Measurements from ENCODE around the gene CUX1. TPM values are rescaled to one million over a fixed set of nuclear protein-coding genes. Genes with fewer than 3 reads are reported as not detected.
A peak's percentile ranks its signal among the peaks of the same experiment; 100 is the strongest.

CUX1 gene
- total RNA-seq, 1 experiment from 2014 or later = 53.5 TPM

- Histone ChIP-seq H4K8ac (replicated peaks; ENCODE audit: insufficient read length, low read depth, low read length) (no peak overlapping the region), H3K9me3 (ENCODE audit: control insufficient read depth, low read depth, low read length) (no peaks in the 10 kb centered on the region), H2BK20ac (ENCODE audit: low read depth, low read length, poor library complexity, severe bottlenecking) (no peak overlapping the region), H3K27me3 (ENCODE audit: insufficient read depth, low read length) (no peaks in the 10 kb centered on the region), H3K4ac (ENCODE audit: low read depth, low read length) (no peak overlapping the region), H3T11ph (ENCODE audit: low read length) (no peak overlapping the region), H3K18ac (ENCODE audit: insufficient read length, low read depth, low read length) (no peak overlapping the region), H3K56ac (ENCODE audit: insufficient read length, low read depth, low read length) (no peak overlapping the region), H2BK15ac (ENCODE audit: low read depth, low read length) (no peak overlapping the region), H3K79me2 (ENCODE audit: insufficient read depth, low read length) (no peaks in the 10 kb centered on the region; the same call in 1 of the 2 replicates), H2AFZ (ENCODE audit: low read length) (no peak overlapping the region), H3K79me1 (ENCODE audit: insufficient read depth, low read depth, low read length, poor library complexity, severe bottlenecking) (peaks cover 2% of the 10 kb centered on the region), H3K9ac (ENCODE audit: extremely low read depth, insufficient read length, low read length) (no peak overlapping the region), H4K5ac (ENCODE audit: insufficient read length, low read depth, low read length) (no peak overlapping the region), H2BK5ac (ENCODE audit: insufficient read length, low read length) (no peak overlapping the region), H3K23ac (ENCODE audit: insufficient read length, low read depth, low read length) (no peak overlapping the region), H3K14ac (ENCODE audit: insufficient read depth, low read length) (no peak overlapping the region), H2BK12ac (ENCODE audit: insufficient read length, low read depth, low read length) (no peak overlapping the region), H3K27ac (ENCODE audit: insufficient read length, low read depth, low read length) (no peak overlapping the region), H2BK120ac (ENCODE audit: low read depth, low read length, poor library complexity, severe bottlenecking) (no peak overlapping the region), H3K4me2 (ENCODE audit: insufficient read depth, insufficient read length, low read length) (no peak overlapping the region), H3K4me1 (ENCODE audit: insufficient read depth, low read length) (no peaks in the 10 kb centered on the region), H3K23me2 (ENCODE audit: insufficient read length, low read depth, low read length, poor library complexity, severe bottlenecking) (no peaks in the 10 kb centered on the region), H2AK5ac (ENCODE audit: insufficient read length, low read length) (no peak overlapping the region), H4K91ac (ENCODE audit: insufficient read length, low read depth, low read length) (no peak overlapping the region), H4K20me1 (ENCODE audit: control insufficient read depth, insufficient read depth, insufficient read length) (no peaks in the 10 kb centered on the region)
- no peak for TF ChIP-seq CTCF (conservative IDR thresholded peaks at IDR 0.05)
- Mint-ChIP-seq H3K27me3 (ENCODE audit: low read depth) (no peaks in the 10 kb centered on the region; the same call in 1 of the 2 replicates), H3K36me3 (ENCODE audit: insufficient read depth in 1 of 3, low read depth in 3 of 3) (peaks cover 0 to 5% (median 5%) of the 10 kb centered on the region in 3 experiments; a peak in 5 of 7 replicates), H3K4me1 (no peaks in the 10 kb centered on the region), H3K9me3 (no peaks in the 10 kb centered on the region), H3K27ac (peak overlapping the region in 2 of 3 experiments; percentile 14 to 39; a peak in 2 of 7 replicates), H3K4me3 (no peak overlapping the region)
- DNase-seq = no peak
- WGBS (ENCODE audit: extremely low coverage, insufficient read length, low lambda C conversion rate) = no CpG with 5 or more reads among the region's 29 CpGs
Measured at GRCh38 chr7:102044984-102045673, 227.7 kb downstream of the CUX1 start.

Data from H9 (cell line).